ENCODE results near the gene CWC27.
"Not testable (repeated sequence)": the region's sequence is repeated elsewhere in the genome, so short reads cannot be mapped to it uniquely, and the experiment has no call there.

Gene CWC27

DNA sequence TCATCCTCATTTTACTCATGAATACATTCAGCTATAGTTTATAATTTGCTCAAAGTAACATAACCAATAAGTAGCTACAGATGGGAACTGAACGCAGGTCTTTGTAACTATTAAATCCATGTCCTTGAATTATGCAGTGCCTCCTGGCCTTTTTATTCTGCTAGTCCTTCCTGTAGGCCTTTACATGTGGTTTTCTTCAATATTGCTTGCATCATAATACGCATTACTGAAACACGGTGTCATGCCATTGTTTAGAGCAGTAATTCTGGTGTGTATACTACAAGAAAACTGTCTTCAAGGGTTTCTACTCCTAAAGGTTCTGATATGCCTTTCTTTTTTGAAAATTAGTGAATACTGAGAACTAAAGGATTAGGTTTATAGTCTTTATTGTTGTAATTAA lies 20.7 kb downstream of the CWC27 start:
- DNase-seq: peak; percentile 51

DNA sequence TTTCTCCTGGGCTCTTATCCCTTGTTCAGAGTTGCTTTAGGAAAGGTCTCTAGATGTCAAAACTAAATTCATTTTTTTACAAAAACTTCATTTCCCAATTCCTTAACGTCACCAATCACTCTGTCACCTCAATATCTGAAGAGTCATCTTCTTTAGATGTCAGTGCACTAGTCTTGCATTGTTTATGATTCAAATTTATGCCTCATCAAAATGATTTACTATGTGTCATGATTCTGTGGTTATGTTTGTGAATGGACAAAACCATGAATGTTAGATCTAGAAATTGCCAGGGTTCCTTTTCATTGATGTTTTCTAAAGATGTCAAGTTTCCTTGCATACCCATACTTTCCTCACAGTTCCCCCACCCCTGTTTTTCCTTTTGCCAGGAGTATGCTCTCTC lies 21.5 kb downstream of the CWC27 start:
- DNase-seq: peak; percentile 34

DNA sequence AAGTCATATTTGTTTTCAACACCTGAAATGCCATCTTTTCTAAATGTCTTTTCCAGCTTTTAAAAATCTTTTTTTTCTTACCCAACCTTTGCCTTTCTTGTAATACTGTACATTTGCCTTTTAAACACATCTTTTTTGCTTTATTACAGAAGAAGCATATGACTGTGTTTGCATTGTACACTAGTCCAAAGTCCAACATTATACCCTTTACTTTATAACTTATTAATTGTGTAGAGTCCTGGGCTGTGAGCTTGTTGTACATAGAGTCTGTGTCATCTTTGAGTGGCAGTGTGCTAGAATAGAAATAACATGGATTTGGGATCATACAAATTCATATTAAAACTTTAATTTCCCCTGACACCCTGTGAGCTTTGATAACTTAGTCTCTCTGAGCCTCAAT lies 23.7 kb downstream of the CWC27 start:
- DNase-seq: no peak

DNA sequence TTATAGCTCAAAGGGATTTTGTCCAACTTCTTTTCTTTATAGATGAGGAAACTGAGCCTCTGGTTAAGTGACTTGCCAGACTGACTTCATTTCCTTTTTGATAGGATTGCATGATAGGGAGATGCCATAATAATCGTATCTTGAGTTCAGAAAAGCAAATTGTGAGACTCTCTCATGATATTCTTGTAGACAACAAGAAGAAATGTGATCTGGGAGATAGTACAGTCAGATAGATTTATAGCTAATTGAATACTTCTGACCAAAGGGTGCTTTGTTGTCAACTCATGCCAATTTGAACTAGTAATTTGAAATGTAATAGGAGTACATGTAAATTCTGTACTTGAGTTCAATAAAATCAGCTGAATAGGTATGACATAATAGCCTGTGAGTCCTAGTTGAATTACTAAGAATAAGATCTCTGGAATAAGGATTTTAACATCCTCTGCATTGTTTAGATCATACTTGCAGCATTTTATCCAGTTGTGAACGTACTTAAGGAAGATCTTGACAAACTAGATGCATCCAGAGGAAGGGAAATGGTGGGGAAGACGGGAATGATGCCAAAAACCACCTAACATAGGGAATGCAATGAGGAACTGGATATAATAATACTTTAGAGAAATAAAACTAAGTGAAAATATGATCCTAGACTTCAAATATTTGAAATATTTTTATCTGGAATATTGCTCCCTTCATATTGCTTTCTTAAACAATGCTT lies 25.5 kb downstream of the CWC27 start:
- DNase-seq: no peak

DNA sequence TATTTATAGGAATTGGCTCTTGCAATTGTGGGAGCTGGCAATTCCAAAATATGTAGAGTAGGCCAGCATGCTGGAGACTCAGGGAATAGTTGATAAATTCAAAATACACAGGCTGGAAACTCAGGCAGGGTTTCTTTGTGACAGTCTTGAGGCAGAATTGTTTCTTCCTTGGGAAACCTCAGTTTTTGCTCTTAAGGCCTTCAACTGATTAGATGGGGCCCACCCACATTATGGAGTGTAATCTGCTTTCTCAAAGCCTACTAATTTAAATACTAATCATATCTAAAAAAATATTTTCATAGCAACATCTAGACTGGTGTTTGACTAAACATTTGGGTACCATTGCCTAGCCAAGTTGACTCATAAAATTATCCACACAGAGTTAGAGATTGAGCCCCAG lies 27.6 kb downstream of the CWC27 start:
- no peak for DNase-seq

DNA sequence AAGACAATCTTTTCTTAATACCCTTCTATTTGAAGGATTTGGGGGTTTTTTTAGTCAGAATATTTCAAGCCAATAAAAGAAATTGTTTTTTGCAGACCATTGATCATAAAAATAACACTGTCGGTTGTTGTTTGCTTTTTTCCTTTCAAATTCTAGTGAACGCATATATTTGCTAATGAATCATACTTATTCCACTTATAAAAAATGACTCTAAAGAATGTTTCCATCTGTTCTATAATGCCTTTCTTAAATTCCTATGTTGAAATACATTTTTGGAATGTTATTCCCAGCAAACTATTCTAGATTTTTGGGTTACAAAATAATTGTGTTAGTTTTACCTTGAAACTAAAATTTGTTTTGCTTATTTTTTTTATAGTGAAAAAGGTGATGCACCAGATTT lies 32.2 kb downstream of the CWC27 start:
- peak; percentile 34 for DNase-seq

DNA sequence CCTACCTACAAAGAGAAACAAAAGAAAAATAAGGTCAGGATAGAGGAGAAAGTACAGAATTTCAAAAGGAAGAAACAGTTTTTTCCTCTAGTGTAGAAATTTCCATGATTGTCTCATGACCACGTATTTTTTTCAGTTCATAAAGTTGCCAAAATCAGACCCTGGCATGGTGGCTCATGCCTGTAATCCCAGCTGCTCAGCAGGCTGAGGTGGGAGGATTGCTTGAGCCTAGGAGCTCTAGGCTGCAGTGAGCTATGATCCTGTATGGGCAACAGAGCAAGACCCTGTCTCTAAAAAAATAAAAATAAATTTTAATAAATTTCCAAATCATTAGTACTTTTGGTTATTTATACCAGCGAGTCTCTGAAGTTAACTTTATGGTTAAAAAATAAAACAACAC lies 37.8 kb downstream of the CWC27 start:
- no peak for DNase-seq

DNA sequence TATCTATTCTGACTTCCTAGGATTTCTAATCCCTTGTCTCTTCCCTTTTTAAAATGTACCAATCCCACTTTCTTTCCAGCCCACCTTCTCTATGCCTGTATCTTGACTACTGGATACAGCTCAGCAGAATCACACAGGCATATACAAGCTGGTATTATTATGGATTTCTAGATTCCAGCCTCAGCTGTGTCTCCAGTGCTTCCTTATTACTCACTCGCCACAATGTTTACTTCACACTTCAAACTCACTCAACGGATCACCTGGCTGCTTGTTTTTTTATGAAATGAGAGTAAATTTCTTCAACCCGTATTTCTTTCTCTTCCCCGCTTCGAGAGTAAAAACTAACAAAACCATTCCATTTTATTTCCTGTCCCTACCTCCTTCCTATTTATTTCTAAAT lies 38.8 kb downstream of the CWC27 start:
- no peak for DNase-seq

DNA sequence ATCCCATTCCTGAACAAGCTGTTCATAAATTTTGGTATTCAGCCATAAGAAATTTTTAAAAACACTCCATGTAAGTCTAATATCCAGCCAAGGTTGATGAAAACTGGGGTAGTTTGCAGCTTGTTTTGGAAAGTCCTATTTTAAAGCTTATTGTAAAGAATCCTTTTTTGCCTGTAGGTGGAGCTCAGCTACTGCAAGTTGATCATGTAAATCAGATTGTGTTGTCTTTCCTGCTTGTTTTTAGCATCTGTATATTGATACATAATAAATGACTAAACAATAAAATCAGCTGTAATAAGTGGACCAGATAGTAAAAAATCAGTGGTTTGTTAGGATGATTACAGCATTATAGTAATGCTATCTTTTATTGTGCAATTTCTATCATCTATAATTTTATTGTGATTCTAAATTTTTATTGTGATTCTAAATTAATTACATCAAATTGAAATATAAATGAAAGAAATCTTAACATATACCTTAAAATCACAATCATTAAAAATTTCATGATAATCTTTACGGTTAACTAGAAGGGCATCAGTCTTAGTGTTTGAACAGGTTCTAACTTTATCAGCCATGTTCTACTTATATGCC lies 42.4 kb downstream of the CWC27 start:
- peak; percentile 57 for DNase-seq

DNA sequence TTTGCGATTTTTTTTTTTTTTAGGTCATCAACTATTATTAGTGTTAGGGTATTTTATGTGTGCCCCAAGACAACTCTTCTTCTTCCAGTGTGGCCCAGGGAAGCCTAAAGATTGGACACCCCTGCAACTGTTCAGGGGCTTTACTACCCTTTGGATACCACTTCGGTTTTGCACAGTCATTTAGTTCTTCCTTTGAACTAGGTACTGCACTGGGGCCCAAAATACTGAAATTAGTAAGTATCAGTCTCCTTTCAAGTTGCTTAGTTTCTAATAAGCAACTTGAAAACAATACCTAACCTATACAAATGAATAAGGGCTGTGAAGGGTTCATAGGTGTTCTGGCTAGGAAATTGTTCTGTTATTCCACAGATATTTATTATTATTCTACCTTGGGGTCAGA lies 45.3 kb downstream of the CWC27 start:
- DNase-seq: no peak

DNA sequence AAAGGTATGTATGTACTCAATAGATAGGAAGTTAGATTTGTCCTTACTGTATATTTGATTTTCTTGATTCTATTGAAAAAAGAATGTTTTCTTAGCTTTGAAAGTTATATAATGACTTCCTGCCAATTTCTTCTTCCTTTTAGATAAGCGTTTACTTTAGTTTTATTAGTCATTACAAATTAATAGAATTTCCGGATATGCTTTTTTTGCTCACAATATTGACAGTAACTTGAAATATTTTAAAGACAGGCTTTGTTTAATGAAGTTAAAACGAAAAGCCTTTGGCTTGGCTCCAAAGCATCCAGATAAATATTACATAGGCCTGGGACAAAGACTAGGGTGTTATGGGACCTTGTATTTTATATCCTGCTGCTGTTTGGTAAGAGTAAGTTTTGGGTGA lies 49.5 kb downstream of the CWC27 start:
- no peak for DNase-seq

DNA sequence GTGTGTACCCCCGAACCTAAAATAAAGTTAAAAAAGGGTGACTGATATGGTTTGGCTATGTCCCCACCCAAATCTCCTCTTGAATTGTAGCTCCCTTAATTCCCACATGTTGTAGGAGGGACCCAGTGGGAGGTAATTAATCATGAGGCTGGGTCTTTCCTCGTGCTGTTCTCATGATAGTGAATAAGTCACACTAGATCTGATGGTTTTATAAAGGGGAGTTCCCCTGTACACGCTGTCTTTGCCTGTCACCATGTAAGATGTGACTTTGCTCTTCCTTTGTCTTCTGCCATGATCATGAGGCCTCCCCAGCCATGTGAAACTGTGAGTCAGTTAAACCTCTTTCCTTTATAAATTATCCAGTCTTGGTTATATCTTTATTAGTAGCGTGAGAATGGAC lies 50.6 kb downstream of the CWC27 start:
- not testable (repeated sequence) for DNase-seq

DNA sequence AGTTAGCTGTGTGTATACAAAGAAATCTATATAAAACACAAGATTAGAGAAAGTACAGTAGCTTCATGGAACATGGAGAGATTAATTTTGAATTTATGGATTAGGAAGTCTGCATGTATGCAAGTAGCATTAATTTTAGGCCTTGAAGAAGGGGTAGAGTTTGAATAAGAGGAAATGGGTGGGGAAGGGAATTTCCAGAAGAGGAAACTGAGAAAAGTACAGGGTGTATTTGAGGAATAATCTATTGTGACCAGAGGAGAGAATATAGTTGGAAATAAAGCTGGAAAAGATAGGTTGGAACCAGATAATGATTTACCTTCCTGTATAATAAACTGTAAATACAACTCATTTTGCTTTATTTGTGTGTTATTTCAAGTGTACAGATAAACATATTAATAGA lies 53.6 kb downstream of the CWC27 start:
- no peak for DNase-seq

DNA sequence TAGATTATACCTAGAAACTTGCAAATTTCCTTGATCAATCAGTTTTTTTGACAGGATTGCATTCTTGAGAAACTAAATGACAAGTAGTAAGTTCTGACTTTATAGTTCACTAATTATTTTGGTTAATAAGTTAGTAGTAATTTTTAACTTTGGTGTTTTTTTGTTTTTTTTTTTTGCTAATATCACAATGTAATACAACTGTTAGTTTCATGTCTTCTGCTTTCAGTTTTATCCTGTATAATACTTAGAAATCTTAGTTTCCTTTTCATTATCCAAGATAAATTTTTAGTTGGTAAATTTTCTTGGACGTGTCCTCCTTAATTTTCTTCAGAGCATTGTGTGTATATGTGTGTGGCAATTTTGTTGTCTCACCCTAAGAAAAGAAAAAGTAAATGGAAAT lies 57.8 kb downstream of the CWC27 start:
- DNase-seq: no peak

DNA sequence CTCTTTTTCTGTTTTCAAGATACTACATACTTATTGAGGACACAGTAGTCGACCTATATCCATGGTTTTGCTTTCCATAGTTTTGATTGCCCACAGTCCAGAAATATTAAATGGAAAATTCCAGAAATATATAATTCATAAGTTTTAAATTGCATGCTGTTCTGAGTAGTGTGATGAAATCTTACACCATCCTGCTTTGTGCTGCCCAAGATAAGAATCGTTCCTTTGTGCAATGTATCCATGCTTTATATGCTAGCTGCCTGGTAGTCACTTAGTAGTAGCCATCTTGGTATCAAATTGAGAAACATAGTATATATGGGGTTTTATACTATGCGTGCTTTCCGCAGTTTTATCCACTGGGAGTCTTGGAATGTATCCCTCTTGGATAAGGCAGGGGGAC lies 59.0 kb downstream of the CWC27 start:
- no peak for DNase-seq

DNA sequence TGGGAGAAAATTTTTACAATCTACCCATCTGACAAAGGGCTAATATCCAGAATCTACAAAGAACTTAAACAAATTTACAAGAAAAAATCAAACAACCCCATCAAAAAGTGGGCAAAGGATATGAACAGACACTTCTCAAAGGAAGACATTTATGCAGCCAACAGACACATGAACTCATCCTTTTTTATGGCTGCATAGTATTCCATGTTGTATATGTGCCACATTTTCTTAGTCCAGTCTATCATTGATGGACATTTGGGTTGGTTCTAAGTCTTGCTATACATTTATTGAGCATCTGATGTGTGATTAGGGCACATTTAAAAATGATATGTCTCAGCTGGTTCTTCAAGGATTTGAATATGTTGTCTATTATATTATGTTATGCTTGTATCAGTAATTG lies 61.9 kb downstream of the CWC27 start:
- not testable (repeated sequence) for DNase-seq

DNA sequence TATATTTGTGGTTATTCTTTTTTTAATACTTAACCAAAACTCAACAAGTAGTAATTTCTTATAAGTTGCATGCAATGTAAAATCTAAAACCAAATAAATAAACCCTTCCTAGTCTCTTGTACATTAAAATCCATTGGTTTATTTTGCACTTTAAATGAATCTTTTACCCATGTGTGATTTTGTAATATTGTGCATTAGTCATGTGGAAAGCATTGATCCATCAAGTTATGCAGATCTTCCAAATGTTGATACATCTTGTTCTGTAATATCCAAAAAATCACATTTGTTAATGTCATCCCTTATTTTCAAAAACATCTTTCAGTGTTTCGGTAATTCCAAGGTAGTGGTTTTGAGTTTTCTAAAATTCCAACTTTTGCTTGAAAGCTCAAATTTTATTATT lies 63.3 kb downstream of the CWC27 start:
- DNase-seq: no peak

DNA sequence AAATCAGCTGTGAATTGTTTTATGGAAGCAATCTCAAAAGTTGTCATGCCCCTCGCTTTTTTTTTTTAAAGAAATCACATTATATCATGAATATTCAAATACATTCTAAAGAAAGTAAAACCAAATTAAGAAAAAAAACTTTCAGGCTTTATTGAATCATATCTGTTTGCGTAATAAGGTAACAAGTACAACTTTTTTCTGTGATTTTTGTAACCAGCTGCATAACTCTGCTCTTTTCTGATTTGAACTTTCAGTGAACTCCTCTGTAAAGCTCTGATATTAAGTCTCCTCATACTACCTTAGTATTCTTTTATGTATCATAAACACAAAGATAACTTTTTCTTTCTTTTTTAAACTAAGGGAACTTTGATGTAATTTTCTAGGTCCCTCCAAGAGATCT lies 65.3 kb downstream of the CWC27 start:
- DNase-seq: no peak

DNA sequence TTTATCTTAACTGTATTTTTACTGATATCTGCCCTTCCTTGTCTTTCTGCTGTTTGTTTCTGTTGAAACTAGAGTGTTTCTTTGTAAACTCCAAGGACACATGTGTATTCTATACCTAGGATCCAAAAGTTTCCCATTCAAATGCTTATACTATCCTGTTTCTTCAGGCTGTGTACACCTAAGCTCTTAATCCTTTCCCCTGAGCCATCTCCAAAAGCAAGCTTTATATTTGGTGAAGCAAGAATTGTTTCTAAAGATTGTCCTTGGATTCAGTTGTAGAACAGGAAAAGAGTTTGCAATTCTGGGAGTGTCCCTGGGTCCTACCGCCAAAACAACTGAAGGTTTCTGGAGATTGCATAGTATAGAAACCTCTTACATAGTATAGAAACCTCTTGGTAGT lies 65.9 kb downstream of the CWC27 start:
- no peak for DNase-seq

DNA sequence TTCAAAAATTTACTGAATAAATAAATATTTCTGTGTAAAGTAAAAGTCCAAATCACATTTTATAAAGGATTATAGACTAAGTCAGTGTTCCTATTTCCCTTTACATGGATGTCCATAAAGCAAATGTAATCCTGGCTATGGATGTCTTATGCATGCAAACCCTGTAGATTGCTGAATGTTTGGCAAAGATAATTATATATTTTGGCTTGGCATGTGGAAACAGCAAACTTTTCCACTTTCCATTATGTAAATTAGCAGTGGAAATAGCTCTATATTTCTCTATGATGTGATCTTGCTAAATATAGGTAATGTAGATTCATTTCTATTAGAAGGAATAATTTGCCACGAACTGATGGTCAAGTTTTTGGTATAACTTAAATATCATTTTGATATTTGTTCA lies 66.5 kb downstream of the CWC27 start:
- no peak for DNase-seq

DNA sequence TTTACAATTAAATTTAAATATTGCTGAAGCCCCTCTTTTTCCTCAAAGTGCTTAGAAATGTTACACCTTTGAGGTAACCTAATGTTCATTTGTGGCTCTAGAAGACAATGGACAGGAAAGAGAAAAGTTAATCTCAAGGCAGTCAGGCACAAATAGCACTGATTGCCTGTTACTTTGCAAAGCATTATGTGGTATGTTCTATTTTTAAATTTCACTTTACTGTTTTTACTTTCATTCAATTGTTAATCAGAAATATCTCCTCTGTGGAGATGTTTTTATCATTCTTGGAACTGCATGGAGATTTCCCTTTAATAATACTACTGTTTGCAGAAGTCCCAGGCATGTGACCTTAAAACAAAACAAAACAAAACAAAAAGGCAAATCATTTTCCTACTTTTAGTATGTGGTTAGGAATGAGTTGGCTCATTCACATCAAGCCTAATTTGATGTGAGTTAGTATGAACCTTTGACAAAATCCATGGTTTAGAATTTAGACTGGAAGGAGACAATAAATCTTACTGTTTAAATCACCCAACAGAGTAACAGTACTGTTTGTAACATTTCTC lies 67.5 kb downstream of the CWC27 start:
- no peak for DNase-seq

DNA sequence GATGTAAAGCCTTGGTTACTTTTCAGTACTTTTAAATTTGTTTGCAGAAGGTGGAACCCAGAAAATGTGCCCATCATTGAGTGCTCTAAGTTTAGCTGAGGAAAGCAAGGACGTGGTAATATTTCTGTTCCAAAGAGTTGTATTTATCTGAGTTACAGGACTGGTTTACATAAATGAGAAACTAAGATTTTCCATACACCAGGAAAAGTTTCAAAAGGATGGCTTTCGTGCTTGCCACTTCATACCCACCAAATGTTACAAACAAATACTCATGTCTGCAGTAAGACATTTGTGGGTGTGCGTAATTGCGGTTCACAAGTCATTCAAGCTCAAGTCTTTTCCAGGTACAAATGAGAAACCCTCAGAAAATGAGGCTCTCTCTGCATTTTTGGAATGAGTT lies 68.1 kb downstream of the CWC27 start:
- no peak for DNase-seq

DNA sequence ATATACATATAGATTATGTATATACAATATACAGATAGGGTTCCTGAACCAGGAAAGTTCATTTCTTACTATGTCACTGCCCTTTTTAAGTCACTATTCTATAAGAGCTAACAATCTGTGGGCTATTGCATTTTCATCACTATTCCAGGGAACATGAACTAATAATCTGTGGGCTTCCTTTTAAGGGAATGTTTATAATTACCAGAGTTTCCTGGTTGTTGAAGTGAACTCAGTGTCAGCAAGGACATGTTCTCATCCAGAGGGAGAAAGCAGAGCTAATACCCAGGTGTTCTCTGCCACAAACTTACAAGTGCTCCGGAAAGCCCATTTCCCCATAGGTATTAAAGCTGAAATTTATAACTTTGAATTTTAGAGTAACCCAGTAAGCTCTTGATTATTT lies 69.6 kb downstream of the CWC27 start:
- peak; percentile 21 for DNase-seq

DNA sequence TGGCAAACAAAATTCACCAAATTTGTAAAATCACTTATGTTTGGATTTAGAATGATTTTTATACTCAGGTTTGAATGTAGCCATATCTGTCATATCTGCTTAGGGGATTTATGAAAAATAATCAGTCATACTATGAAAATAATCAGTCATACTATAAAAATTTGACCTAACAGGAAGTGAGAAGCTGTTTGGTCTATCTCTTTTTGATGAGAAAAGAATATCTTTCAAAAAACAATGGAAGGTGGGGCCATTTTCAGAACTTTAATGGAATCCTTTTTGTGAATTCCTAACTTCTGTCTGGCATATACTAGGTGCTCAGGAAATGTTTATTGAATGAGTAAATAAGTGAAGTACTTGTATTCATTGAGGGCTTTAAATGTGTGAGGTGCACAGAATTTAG lies 70.1 kb downstream of the CWC27 start:
- DNase-seq: no peak

DNA sequence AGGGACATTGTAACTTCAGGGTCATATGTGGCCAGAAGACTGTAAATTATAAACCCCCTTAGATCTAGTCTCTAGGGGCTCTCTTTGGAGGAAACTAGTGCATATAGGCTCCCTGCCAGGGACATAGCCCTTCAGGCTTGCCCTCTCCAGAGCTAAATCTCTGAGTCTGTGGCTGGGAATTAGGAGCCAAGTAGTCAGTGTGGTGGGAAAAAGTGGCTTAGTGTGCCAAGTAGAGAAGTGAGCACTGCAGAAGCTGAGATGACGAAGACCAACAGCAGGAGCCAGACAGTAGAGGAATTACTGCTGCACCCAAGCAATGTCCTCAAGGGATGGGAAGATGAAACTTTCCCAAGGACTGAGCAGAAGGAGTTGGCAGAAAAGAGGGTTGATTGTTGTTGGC lies 71.2 kb downstream of the CWC27 start:
- DNase-seq: no peak
